Gastroesophageal sphincter (tissue), 3 donors: ENCODE data around the gene SLC24A3.

Experiments used
- POLR2A ChIP-seq, 2 donors: fragments of 450-650 bp; IDR thresholded peaks; one replicate each; pipeline ENCODE4 v1.6.1; 2017; ENCODE audit warnings: antibody characterized with exemption in 2 of 2, mild to moderate bottlenecking in 2 of 2, moderate library complexity in 1 of 2
- TF ChIP-seq, protein P1 (sequence below), 4 experiments: fragments of 200-600 bp in 2 of 4; fragments of 450-650 bp in 2 of 4; sonication (generic) in 1 of 4; IDR thresholded peaks; one replicate each; pipeline ENCODE4 v1.5.1; 2017 to 2019; ENCODE audit warnings: antibody characterized with exemption in 4 of 4, mild to moderate bottlenecking in 2 of 4, moderate library complexity in 2 of 4

DNA sequence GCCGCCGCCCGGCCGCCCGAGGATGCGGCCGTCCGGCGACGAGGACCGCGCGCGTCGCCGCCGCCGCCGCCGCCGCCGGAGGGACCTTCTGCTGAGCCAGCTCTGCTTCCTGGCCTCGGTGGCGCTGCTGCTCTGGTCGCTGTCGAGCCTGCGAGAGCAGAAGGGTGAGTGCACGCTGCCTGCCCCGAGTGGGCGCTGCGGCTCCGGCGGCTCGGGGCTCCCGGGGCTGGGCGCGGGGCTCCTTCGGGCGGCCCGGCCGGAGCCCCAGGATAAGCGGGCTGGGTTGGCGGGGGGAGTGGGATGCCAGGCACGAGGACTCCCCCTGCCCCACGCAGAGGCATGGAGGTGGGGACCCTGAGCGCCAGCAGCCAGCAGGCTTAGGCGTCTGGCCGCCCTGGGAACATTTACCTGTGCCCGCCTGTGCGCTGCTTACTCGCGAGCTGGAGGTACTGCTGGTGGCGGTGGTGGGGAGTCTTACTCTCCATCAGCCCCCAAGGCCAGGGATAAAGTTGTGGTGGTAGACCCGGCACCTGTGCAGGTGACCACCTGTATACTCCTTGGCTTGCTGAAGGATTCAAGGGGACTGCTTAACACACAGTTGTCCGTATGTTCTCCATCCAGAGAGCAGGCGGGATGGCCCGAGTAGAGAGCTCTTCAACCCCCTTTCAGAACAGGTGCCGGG is 520 bp downstream of the SLC24A3 start:
- TF ChIP-seq, protein P1, sequence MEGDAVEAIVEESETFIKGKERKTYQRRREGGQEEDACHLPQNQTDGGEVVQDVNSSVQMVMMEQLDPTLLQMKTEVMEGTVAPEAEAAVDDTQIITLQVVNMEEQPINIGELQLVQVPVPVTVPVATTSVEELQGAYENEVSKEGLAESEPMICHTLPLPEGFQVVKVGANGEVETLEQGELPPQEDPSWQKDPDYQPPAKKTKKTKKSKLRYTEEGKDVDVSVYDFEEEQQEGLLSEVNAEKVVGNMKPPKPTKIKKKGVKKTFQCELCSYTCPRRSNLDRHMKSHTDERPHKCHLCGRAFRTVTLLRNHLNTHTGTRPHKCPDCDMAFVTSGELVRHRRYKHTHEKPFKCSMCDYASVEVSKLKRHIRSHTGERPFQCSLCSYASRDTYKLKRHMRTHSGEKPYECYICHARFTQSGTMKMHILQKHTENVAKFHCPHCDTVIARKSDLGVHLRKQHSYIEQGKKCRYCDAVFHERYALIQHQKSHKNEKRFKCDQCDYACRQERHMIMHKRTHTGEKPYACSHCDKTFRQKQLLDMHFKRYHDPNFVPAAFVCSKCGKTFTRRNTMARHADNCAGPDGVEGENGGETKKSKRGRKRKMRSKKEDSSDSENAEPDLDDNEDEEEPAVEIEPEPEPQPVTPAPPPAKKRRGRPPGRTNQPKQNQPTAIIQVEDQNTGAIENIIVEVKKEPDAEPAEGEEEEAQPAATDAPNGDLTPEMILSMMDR (IDR thresholded peaks at IDR 0.05) = peak in 3 of 4 experiments; percentile 58 to 72 (median 59)
- no peak for TF ChIP-seq POLR2A (IDR thresholded peaks at IDR 0.05)
